Hippocampal formation (tissue), 2 donors: ENCODE measurements around the gene KLHL26.

ENCODE experiments used
- DNase-seq, 2 donors: peaks; one replicate each; lab custom pipeline; 2025; lab: John Stamatoyannopoulos, UW

KLHL26 gene

DNA sequence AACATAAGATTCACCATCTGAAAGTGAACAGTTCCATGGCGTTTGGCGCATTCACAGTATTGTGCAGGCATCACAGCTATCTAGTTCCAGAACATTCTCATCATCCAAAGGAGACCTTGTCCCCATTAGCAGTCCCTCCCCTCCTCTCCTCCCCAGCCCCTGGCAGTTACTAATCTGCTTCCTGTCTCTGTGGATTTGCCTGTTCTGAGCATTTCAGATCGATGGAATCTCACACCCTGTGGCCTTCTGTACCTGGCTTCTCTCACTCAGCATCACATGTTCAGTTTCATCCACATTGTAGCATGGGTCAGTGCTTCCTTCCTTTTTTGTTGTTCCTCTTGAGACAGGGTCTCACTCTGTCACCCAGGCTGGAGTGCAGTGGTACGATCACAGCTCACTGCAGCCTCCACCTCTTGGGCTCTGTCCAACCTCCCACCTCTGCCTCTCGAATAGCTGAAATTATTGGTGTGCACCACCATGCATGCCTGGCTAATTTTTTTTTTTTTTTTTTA, 81.2 kb downstream of the KLHL26 start:
- no peak for DNase-seq

DNA sequence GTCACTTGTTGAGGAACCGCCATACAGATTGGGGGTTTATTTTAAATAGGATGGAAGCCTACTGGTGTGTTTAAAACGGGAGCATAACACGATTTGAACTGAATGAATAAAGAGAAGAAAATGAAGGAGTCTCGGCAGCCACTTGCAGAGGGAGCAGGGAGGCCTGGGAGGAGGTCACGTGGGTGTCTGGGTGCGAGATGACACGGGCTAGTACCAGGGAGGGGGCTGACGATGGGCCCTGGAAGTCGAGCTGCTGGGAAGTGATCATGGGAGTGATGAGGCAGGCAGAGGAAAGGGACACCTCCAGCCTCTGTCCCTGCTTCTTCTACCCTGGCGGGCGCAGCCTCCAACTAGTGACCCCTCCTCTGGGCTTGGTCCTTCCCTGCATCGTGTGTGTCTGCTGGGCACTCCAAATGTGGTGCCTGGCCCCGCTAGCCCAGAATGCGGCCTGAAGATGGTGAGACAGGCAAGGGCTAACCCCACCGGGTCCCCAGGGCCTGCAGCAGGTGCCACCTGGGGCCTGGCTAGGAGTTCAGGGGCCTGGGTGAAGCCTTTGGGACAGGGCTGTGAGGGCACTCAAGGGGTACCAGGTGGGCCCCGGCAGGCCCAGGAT, 82.1 kb downstream of the KLHL26 start:
- DNase-seq: no peak

DNA sequence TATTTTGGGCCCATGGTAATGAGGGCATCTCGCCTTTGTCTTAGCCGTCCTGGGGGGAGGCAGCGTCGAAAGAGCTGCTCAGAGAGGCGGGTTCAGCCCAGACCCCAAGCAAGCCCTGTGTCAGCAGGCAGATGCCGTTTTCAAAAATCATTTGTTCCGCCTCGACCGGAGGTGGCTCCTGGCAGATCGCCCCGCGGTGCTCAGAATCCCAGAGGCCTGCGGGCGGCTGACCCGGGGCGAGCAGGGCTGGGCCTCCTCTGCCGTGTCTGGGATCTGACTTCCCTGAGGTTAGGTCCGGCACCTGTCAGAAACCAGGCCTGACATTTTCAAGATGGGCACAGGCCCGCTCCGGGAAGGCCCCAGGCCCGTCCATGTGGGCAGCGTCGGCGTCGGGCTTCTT, 82.7 kb downstream of the KLHL26 start:
- DNase-seq: no peak
